RWPE2 (cell line): ENCODE measurements around the gene PRCC.

ENCODE experiments used
- ATAC-seq: fragments of 200-7000 bp; cut with Tn5 transposase; 3 replicates; pipeline ENCODE4 v1.9.1; 2021; ENCODE audit warnings: low read depth
- DNase-seq: peaks from one replicate; pipeline ENCODE4 v3.0.0-alpha.2; 2020; ENCODE audit warnings: low spot score
- H3K27ac ChIP-seq: fragments of 450-650 bp; 2 replicates; pipeline ENCODE4 v1.5.1; 2017; ENCODE audit warnings: mild to moderate bottlenecking; ENCODE audit not compliant: poor library complexity, severe bottlenecking
- H3K27me3 ChIP-seq: fragments of 250-450 bp; sonication (Bioruptor Pico); 2 replicates; pipeline ENCODE4 v1.5.1; 2021; ENCODE audit warnings: mild to moderate bottlenecking, moderate library complexity; ENCODE audit not compliant: insufficient read depth, poor library complexity, severe bottlenecking
- H3K36me3 ChIP-seq: fragments of 250-450 bp; sonication (Bioruptor Pico); 2 replicates; pipeline ENCODE4 v1.5.1; 2020; ENCODE audit warnings: low read depth, mild to moderate bottlenecking, moderate library complexity
- H3K4me1 ChIP-seq: fragments of 250-450 bp; sonication (Bioruptor Pico); 2 replicates; pipeline ENCODE4 v1.5.1; 2021; ENCODE audit warnings: mild to moderate bottlenecking, moderate library complexity; ENCODE audit not compliant: insufficient read depth, poor library complexity, severe bottlenecking
- H3K4me3 ChIP-seq: fragments of 250-450 bp; sonication (Bioruptor Pico); 2 replicates; pipeline ENCODE4 v1.5.1; 2021; ENCODE audit warnings: mild to moderate bottlenecking, moderate library complexity; ENCODE audit not compliant: severe bottlenecking
- H3K9me3 ChIP-seq: fragments of 250-450 bp; sonication (Bioruptor Pico); 2 replicates; pipeline ENCODE4 v1.5.1; 2021; ENCODE audit warnings: mild to moderate bottlenecking, moderate library complexity; ENCODE audit not compliant: severe bottlenecking
- CTCF ChIP-seq: fragments of 450-650 bp; IDR thresholded peaks from one replicate; pipeline ENCODE4 v1.5.1; 2017; ENCODE audit warnings: mild to moderate bottlenecking, moderate library complexity; ENCODE audit not compliant: poor library complexity, severe bottlenecking

The PRCC gene

DNA sequence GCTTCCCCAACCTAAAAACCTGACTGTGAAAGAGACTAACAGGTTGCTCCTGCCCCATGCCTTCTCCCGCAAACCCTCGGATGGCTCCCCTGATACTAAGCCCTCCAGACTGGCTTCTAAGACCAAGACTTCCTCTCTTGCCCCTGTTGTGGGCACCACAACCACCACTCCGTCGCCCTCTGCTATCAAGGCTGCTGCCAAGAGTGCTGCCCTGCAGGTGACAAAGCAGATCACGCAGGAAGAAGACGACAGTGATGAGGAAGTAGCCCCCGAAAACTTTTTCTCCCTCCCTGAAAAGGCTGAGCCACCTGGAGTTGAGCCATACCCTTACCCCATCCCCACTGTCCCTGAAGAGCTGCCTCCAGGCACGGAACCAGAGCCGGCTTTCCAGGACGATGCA is 19.3 kb downstream of the PRCC start:
- Histone ChIP-seq H3K4me3 (no peak overlapping the region), H3K27me3 (no peaks in the 10 kb centered on the region), H3K4me1 (no peaks in the 10 kb centered on the region), H3K27ac (no peak overlapping the region), H3K9me3 (no peaks in the 10 kb centered on the region), H3K36me3 (peaks cover 87% of the 10 kb centered on the region)
- no peak for TF ChIP-seq CTCF
- ATAC-seq, result no peak
- DNase-seq, result no peak

- Histone ChIP-seq H3K27me3 (no peaks in the 10 kb centered on the region), H3K4me1 (no peaks in the 10 kb centered on the region), H3K9me3 (no peaks in the 10 kb centered on the region), H3K27ac (no peak overlapping the region), H3K4me3 (no peak overlapping the region), H3K36me3 (peaks cover 85% of the 10 kb centered on the region)
- ATAC-seq, result no peak
- DNase-seq, result no peak
- no peak for TF ChIP-seq CTCF
Measured at GRCh38 chr1:156788136-156788535, 20.8 kb downstream of the PRCC start.

DNA sequence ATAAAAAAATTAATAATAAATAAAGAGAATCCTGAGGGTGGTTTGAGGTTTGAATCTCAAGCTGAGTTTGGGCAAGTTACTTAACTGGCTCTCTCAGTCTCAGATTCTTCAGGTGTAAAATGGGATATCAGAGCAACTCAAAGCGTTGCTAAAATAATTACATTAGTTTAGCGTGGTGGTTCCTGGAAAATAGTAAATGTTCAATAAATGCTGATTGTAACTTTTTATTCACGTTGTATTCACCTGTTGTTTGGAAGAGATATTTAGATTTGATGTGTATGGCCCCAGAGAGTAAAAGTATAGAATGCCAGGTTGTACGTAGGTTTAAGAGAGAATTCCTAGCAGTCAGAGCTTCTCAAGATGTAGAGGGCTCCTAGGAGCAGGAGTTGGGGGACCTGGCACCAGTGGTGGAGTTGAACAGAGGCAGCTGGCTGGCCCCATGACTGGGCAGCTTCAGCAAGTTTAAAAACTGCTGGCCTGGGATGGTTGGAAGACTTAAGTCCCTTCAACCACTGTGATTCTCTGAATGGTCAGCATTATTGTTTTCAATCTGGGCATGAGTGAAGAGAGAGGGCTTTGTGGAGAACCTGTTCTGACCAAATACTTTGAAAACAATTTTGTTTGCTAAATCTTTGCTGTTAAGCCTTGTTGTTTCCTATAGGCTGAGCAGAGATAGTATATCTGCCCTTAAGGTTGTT is 22.4 kb downstream of the PRCC start:
- no peak for DNase-seq
- Histone ChIP-seq H3K36me3 (peaks cover 88% of the 10 kb centered on the region), H3K4me1 (no peaks in the 10 kb centered on the region), H3K9me3 (no peaks in the 10 kb centered on the region), H3K4me3 (no peak overlapping the region), H3K27me3 (no peaks in the 10 kb centered on the region), H3K27ac (no peak overlapping the region)
- TF ChIP-seq CTCF, result no peak
- no peak for ATAC-seq

GRCh38 chr1:156794506-156795373 is 27.4 kb downstream of the PRCC start:
- TF ChIP-seq CTCF, result no peak
- Histone ChIP-seq H3K27me3 (no peaks in the 10 kb centered on the region), H3K4me3 (no peak overlapping the region), H3K9me3 (no peaks in the 10 kb centered on the region), H3K36me3 (peaks cover 94% of the 10 kb centered on the region), H3K27ac (no peak overlapping the region), H3K4me1 (no peaks in the 10 kb centered on the region)
- no peak for ATAC-seq
- no peak for DNase-seq

DNA sequence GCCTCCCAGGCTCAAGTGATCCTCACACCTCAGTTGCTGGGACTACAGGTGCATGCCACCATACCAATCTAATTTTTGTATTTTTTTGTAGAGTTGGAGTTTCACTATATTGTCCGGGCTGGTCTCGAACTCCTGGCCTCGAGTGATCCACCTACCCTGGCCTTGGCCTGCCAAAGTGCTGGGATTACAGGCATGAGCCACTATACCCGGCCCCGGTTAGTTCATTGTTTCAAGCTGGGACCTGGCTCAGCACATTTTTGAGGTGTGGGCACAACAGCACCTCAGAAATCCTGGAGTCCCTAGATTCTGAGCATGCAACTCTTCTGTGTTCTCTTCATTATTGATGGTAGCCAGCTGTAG is 28.0 kb downstream of the PRCC start:
- no peak for TF ChIP-seq CTCF
- no peaks in the 10 kb centered on the region for H3K9me3 ChIP-seq
- H3K36me3 ChIP-seq, result peaks cover 94% of the 10 kb centered on the region
- DNase-seq (no peak), ATAC-seq (no peak)
- no peak overlapping the region for H3K4me3 ChIP-seq
- no peaks in the 10 kb centered on the region for H3K4me1 ChIP-seq
- no peaks in the 10 kb centered on the region for H3K27me3 ChIP-seq
- no peak overlapping the region for H3K27ac ChIP-seq
